Activated CD4-positive, alpha-beta T cell treated with anti-CD3 and anti-CD28 coated beads, Interleukin-2, amount 50 U/mL, for 1 hour (primary cell): ENCODE measurements around the gene TRAPPC1.
"Not testable (repeated sequence)": the region's sequence is repeated elsewhere in the genome, so short reads cannot be mapped to it uniquely, and the experiment has no call there.

Experiments
- DNase-seq: peaks from one replicate; pipeline ENCODE4 v3.0.0-alpha.2; 2020

Gene TRAPPC1

GRCh38 chr17:7931709-7932482 is at the start of gene TRAPPC1, which contains the start of gene CNTROB:
TSS of gene TRAPPC1 (minus strand) at chr17:7931946. CDS start at chr17:7931829, 117 bp downstream.
TSS of gene CNTROB (plus strand) at chr17:7932206. CDS start at chr17:7933080, 874 bp downstream.
- peak; percentile 99 for DNase-seq

GRCh38 chr17:7977805-7978204 is 46.1 kb upstream of the TRAPPC1 start:
- no peak for DNase-seq

GRCh38 chr17:7977039-7977438 is 45.3 kb upstream of the TRAPPC1 start:
- DNase-seq, result no peak

GRCh38 chr17:7974638-7975131 is 42.9 kb upstream of the TRAPPC1 start:
- DNase-seq, result no peak

- no peak for DNase-seq
Measured at GRCh38 chr17:7972131-7972785, 40.5 kb upstream of the TRAPPC1 start.

- DNase-seq, result no peak
Measured at GRCh38 chr17:7971651-7972050, 39.9 kb upstream of the TRAPPC1 start.

GRCh38 chr17:7969433-7969832 is 37.7 kb upstream of the TRAPPC1 start:
- no peak for DNase-seq

GRCh38 chr17:7967751-7968150 is 36.0 kb upstream of the TRAPPC1 start:
- no peak for DNase-seq

- no peak for DNase-seq
Measured at GRCh38 chr17:7961421-7961820, 29.7 kb upstream of the TRAPPC1 start.

- no peak for DNase-seq
Measured at GRCh38 chr17:7959503-7960253, 27.9 kb upstream of the TRAPPC1 start.

- no peak for DNase-seq
Measured at GRCh38 chr17:7956228-7956965, 24.7 kb upstream of the TRAPPC1 start.

- DNase-seq, result no peak
Measured at GRCh38 chr17:7955414-7956227, 23.9 kb upstream of the TRAPPC1 start.

GRCh38 chr17:7953266-7953665 is 21.5 kb upstream of the TRAPPC1 start:
- not testable (repeated sequence) for DNase-seq

- no peak for DNase-seq
Measured at GRCh38 chr17:7951143-7951792, 19.5 kb upstream of the TRAPPC1 start.

- no peak for DNase-seq
Measured at GRCh38 chr17:7950578-7950977, 18.8 kb upstream of the TRAPPC1 start.

GRCh38 chr17:7947651-7948050 is 15.9 kb upstream of the TRAPPC1 start:
- DNase-seq, result no peak

- no peak for DNase-seq
Measured at GRCh38 chr17:7946441-7946840, 14.7 kb upstream of the TRAPPC1 start.

GRCh38 chr17:7945651-7946050 is 13.9 kb upstream of the TRAPPC1 start:
- no peak for DNase-seq

- no peak for DNase-seq
Measured at GRCh38 chr17:7944326-7944725, 12.6 kb upstream of the TRAPPC1 start.

- no peak for DNase-seq
Measured at GRCh38 chr17:7943291-7943690, 11.5 kb upstream of the TRAPPC1 start.

- no peak for DNase-seq
Measured at GRCh38 chr17:7940743-7941142, 9.0 kb upstream of the TRAPPC1 start.
